ENCODE results near the gene KCNAB1. TPM values are rescaled to one million over a fixed set of nuclear protein-coding genes. Genes with fewer than 3 reads are reported as not detected.

The KCNAB1 gene
- polyA plus RNA-seq, 4 donors, result 1.0 to 3.9 TPM; not detected in 2

GRCh38 chr3:156349978-156350377 is 229.6 kb downstream of the KCNAB1 start:
- DNase-seq, result no peak
- H3K4me3 ChIP-seq (ENCODE audit: low read depth in 1 of 3, low read length in 3 of 3), result no peak overlapping the region
- FAIRE-seq, result no peak
- H3K27me3 ChIP-seq (ENCODE audit: control insufficient read depth in 3 of 3, insufficient read depth in 3 of 3, low read length in 3 of 3), result no peaks in the 10 kb centered on the region
- no peak overlapping the region for H3K27ac ChIP-seq (ENCODE audit: low read depth in 1 of 3, low read length in 2 of 3)
- no peaks in the 10 kb centered on the region for H3K4me1 ChIP-seq (ENCODE audit: control insufficient read depth in 3 of 3, insufficient read depth in 2 of 3, low read depth in 1 of 3, low read length in 2 of 3)
- peaks cover 0 to 4% of the 10 kb centered on the region in 2 donors for H3K9me3 ChIP-seq (ENCODE audit: control insufficient read depth in 2 of 2, insufficient read depth in 1 of 2, low read depth in 1 of 2, low read length in 1 of 2)
- no peaks in the 10 kb centered on the region for H3K36me3 ChIP-seq (ENCODE audit: control insufficient read depth in 3 of 3, insufficient read depth in 2 of 3, low read depth in 1 of 3, low read length in 3 of 3)

DNA sequence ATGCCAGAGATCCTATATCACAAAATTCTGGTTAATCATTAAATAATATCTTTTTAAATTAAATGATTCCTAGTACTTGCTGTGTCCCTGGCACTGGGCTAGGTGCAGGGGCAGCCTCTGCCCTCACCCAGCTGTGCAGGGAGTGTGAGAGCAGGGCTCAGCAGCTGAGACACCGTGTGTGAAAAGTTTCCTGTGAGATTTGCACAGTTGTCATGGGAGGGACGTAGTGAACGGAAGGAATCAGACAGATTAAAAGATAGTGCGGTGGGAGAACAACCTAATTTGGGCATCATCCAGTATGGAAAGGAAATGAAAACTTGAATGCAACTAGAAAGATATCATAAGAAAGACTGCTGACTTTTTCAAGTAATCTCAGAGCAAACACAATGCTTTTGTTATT is 230.4 kb downstream of the KCNAB1 start:
- DNase-seq, result no peak
- H3K9me3 ChIP-seq (ENCODE audit: control insufficient read depth in 2 of 2, insufficient read depth in 1 of 2, low read depth in 1 of 2, low read length in 1 of 2), result peaks cover 0 to 4% of the 10 kb centered on the region in 2 donors
- no peaks in the 10 kb centered on the region for H3K36me3 ChIP-seq (ENCODE audit: control insufficient read depth in 3 of 3, insufficient read depth in 2 of 3, low read depth in 1 of 3, low read length in 3 of 3)
- WGBS, 3 donors, result 40 to 45% (median 40%) methylated on average over 4 of the region's 4 CpGs
- H3K27ac ChIP-seq (ENCODE audit: low read depth in 1 of 3, low read length in 2 of 3), result no peak overlapping the region
- H3K4me3 ChIP-seq (ENCODE audit: low read depth in 1 of 3, low read length in 3 of 3), result no peak overlapping the region
- H3K27me3 ChIP-seq (ENCODE audit: control insufficient read depth in 3 of 3, insufficient read depth in 3 of 3, low read length in 3 of 3), result no peaks in the 10 kb centered on the region
- H3K4me1 ChIP-seq (ENCODE audit: control insufficient read depth in 3 of 3, insufficient read depth in 2 of 3, low read depth in 1 of 3, low read length in 2 of 3), result no peaks in the 10 kb centered on the region
- FAIRE-seq, result no peak

DNA sequence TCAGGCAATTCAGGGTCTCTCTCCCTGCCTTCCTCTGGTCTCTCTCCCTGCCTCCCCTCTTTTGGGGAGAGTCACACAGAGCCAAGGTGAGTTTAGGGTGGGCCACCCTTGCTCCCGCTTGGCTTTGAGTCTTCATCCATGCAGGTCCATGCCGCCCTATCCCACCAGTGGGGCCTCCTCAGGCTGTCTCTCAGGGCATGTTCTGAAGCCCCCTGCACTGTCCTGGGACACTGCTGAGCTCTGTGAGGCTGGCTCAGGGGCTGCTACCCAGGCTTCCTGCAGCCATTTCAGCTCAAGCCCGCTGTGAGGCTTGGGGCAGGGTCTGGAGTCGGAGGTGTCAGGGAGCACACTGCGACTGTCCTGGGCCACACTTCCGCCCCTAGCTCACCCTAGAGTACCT is 231.4 kb downstream of the KCNAB1 start:
- H3K4me1 ChIP-seq (ENCODE audit: control insufficient read depth in 3 of 3, insufficient read depth in 2 of 3, low read depth in 1 of 3, low read length in 2 of 3), result no peaks in the 10 kb centered on the region
- H3K27ac ChIP-seq (ENCODE audit: low read depth in 1 of 3, low read length in 2 of 3), result no peak overlapping the region
- no peaks in the 10 kb centered on the region for H3K36me3 ChIP-seq (ENCODE audit: control insufficient read depth in 3 of 3, insufficient read depth in 2 of 3, low read depth in 1 of 3, low read length in 3 of 3)
- no peak overlapping the region for H3K4me3 ChIP-seq (ENCODE audit: low read depth in 1 of 3, low read length in 3 of 3)
- WGBS, 3 donors, result 92 to 93% (median 93%) methylated on average over 6 of the region's 6 CpGs
- FAIRE-seq (no peak), DNase-seq (no peak)
- peaks cover 0 to 4% of the 10 kb centered on the region in 2 donors for H3K9me3 ChIP-seq (ENCODE audit: control insufficient read depth in 2 of 2, insufficient read depth in 1 of 2, low read depth in 1 of 2, low read length in 1 of 2)
- no peaks in the 10 kb centered on the region for H3K27me3 ChIP-seq (ENCODE audit: control insufficient read depth in 3 of 3, insufficient read depth in 3 of 3, low read length in 3 of 3)

DNA sequence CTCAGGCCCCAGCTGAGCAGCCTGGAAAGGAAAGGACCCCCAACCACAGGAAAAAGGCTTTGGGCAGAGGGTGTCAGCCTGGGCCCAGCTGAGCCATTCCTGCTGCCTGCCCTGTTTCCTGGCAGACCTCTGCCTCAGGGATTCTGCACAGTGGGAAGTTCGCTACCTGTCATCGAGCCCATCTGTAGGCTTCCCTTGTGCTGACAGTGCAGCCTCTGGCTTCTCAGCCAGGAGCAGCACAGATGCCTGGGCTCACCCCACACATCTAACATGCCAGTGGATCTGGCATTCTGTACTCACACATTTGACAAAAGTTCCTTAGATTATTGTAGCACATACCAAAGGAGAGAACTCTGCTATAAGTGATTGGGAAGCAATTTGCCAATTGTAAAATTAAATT is 232.3 kb downstream of the KCNAB1 start:
- Histone ChIP-seq H3K4me3 (ENCODE audit: low read depth in 1 of 3, low read length in 3 of 3) (no peak overlapping the region), H3K4me1 (ENCODE audit: control insufficient read depth in 3 of 3, insufficient read depth in 2 of 3, low read depth in 1 of 3, low read length in 2 of 3) (no peaks in the 10 kb centered on the region), H3K9me3 (ENCODE audit: control insufficient read depth in 2 of 2, insufficient read depth in 1 of 2, low read depth in 1 of 2, low read length in 1 of 2) (peaks cover 0 to 4% of the 10 kb centered on the region in 2 donors), H3K27me3 (ENCODE audit: control insufficient read depth in 3 of 3, insufficient read depth in 3 of 3, low read length in 3 of 3) (no peaks in the 10 kb centered on the region), H3K36me3 (ENCODE audit: control insufficient read depth in 3 of 3, insufficient read depth in 2 of 3, low read depth in 1 of 3, low read length in 3 of 3) (no peaks in the 10 kb centered on the region), H3K27ac (ENCODE audit: low read depth in 1 of 3, low read length in 2 of 3) (no peak overlapping the region)
- FAIRE-seq, result no peak
- no peak for DNase-seq
- 89 to 94% (median 92%) methylated on average over 2 of the region's 2 CpGs for WGBS, 3 donors

DNA sequence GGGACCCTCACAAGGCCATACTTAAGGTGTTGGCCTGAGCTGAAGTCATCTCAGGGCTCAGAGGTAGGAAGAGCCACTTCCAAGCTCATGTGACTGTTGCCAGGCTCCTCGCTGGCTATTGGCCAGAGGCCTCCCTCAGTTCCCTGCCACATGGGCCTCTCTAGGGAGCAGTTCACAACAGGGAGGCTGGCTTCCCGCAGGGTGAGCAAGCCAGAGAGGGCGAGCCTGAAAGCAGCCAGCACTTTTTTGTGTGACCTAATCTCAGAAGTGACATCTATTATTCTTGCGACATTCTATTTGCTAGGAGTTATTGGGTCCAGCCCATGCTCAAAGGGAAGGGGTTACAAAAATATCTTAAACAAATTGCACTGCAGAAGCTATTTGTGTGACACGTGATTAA is 233.2 kb downstream of the KCNAB1 start:
- no peaks in the 10 kb centered on the region for H3K36me3 ChIP-seq (ENCODE audit: control insufficient read depth in 3 of 3, insufficient read depth in 2 of 3, low read depth in 1 of 3, low read length in 3 of 3)
- H3K9me3 ChIP-seq (ENCODE audit: control insufficient read depth in 2 of 2, insufficient read depth in 1 of 2, low read depth in 1 of 2, low read length in 1 of 2), result peaks cover 0 to 4% of the 10 kb centered on the region in 2 donors
- H3K4me3 ChIP-seq (ENCODE audit: low read depth in 1 of 3, low read length in 3 of 3), result no peak overlapping the region
- no peak for DNase-seq
- H3K4me1 ChIP-seq (ENCODE audit: control insufficient read depth in 3 of 3, insufficient read depth in 2 of 3, low read depth in 1 of 3, low read length in 2 of 3), result no peaks in the 10 kb centered on the region
- FAIRE-seq, result no peak
- WGBS, 3 donors, result 76 to 81% (median 79%) methylated on average over 5 of the region's 5 CpGs
- H3K27ac ChIP-seq (ENCODE audit: low read depth in 1 of 3, low read length in 2 of 3), result no peak overlapping the region
- H3K27me3 ChIP-seq (ENCODE audit: control insufficient read depth in 3 of 3, insufficient read depth in 3 of 3, low read length in 3 of 3), result peaks cover 0 to 2% (median 0%) of the 10 kb centered on the region in 3 donors

GRCh38 chr3:156356537-156357363 is 236.4 kb downstream of the KCNAB1 start:
- no peak for DNase-seq
- peaks cover 0 to 4% of the 10 kb centered on the region in 2 donors for H3K9me3 ChIP-seq (ENCODE audit: control insufficient read depth in 2 of 2, insufficient read depth in 1 of 2, low read depth in 1 of 2, low read length in 1 of 2)
- no peaks in the 10 kb centered on the region for H3K36me3 ChIP-seq (ENCODE audit: control insufficient read depth in 3 of 3, insufficient read depth in 2 of 3, low read depth in 1 of 3, low read length in 3 of 3)
- peaks cover 0 to 4% (median 0%) of the 10 kb centered on the region in 3 donors for H3K27me3 ChIP-seq (ENCODE audit: control insufficient read depth in 3 of 3, insufficient read depth in 3 of 3, low read length in 3 of 3)
- no peak overlapping the region for H3K27ac ChIP-seq (ENCODE audit: low read depth in 1 of 3, low read length in 2 of 3)
- no peak for FAIRE-seq
- WGBS, 3 donors, result 58 to 63% (median 60%) methylated on average over 5 of the region's 5 CpGs
- no peaks in the 10 kb centered on the region for H3K4me1 ChIP-seq (ENCODE audit: control insufficient read depth in 3 of 3, insufficient read depth in 2 of 3, low read depth in 1 of 3, low read length in 2 of 3)
- H3K4me3 ChIP-seq (ENCODE audit: low read depth in 1 of 3, low read length in 3 of 3), result no peak overlapping the region

- whole genome bisulfite sequencing, 3 donors, result 66 to 78% (median 78%) methylated on average over 2 of the region's 2 CpGs
Measured at GRCh38 chr3:156358232-156358631, 237.9 kb downstream of the KCNAB1 start.

DNA sequence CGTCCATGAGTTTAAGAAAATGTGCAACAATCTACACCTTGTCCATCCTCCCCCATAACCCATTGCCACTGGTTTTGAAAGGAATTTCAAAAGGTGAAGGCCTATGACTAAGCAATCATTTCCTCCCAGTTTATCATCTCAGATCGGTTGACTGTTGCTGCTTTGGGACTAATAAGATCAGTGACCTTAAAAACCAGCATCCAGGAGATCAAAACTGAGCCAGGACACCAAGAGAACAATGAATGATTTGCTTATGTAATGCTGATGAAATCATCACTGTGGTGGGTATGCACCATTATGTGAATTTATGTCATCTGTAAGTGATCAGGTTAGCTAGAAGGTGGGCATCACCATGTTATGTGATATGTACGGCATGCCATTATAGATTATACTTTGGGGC is 239.0 kb downstream of the KCNAB1 start:
- Histone ChIP-seq H3K27me3 (ENCODE audit: control insufficient read depth in 3 of 3, insufficient read depth in 3 of 3, low read length in 3 of 3) (peaks cover 0 to 4% (median 0%) of the 10 kb centered on the region in 3 donors), H3K9me3 (ENCODE audit: control insufficient read depth in 2 of 2, insufficient read depth in 1 of 2, low read depth in 1 of 2, low read length in 1 of 2) (no peaks in the 10 kb centered on the region), H3K27ac (ENCODE audit: low read depth in 1 of 3, low read length in 2 of 3) (no peak overlapping the region), H3K4me1 (ENCODE audit: control insufficient read depth in 3 of 3, insufficient read depth in 2 of 3, low read depth in 1 of 3, low read length in 2 of 3) (no peaks in the 10 kb centered on the region), H3K4me3 (ENCODE audit: low read depth in 1 of 3, low read length in 3 of 3) (no peak overlapping the region), H3K36me3 (ENCODE audit: control insufficient read depth in 3 of 3, insufficient read depth in 2 of 3, low read depth in 1 of 3, low read length in 3 of 3) (no peaks in the 10 kb centered on the region)
- 52 to 62% (median 61%) methylated on average over 3 of the region's 3 CpGs for WGBS, 3 donors
- DNase-seq (no peak), FAIRE-seq (no peak)

More at GRCh38 chr3:156358232-156358631, 237.9 kb downstream of the KCNAB1 start:
- peaks cover 0 to 4% of the 10 kb centered on the region in 2 donors for H3K9me3 ChIP-seq (ENCODE audit: control insufficient read depth in 2 of 2, insufficient read depth in 1 of 2, low read depth in 1 of 2, low read length in 1 of 2)
- H3K27ac ChIP-seq (ENCODE audit: low read depth in 1 of 3, low read length in 2 of 3), result no peak overlapping the region
- no peaks in the 10 kb centered on the region for H3K36me3 ChIP-seq (ENCODE audit: control insufficient read depth in 3 of 3, insufficient read depth in 2 of 3, low read depth in 1 of 3, low read length in 3 of 3)
- no peak for FAIRE-seq
- H3K4me3 ChIP-seq (ENCODE audit: low read depth in 1 of 3, low read length in 3 of 3), result no peak overlapping the region
- no peaks in the 10 kb centered on the region for H3K4me1 ChIP-seq (ENCODE audit: control insufficient read depth in 3 of 3, insufficient read depth in 2 of 3, low read depth in 1 of 3, low read length in 2 of 3)
- DNase-seq, result no peak
- H3K27me3 ChIP-seq (ENCODE audit: control insufficient read depth in 3 of 3, insufficient read depth in 3 of 3, low read length in 3 of 3), result peaks cover 0 to 4% (median 0%) of the 10 kb centered on the region in 3 donors

DNA sequence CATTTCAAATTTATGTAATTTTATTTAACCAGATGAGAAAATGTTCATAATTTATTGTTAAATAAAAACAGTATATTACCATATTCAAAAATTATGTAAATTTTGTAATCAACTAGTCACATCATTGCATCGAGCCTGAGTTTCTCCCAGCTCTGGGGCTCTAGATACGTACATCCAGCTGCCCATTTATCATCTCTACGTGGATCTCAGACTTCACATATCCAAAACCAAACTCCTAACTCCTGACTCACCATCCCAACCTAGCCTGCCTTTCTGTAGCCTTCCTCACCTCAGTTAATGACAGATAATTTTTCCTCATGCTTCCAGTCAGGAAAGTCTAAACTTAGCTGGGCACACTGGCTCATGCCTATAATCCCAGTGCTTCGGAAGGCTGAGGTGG is 239.7 kb downstream of the KCNAB1 start:
- H3K36me3 ChIP-seq (ENCODE audit: control insufficient read depth in 3 of 3, insufficient read depth in 2 of 3, low read depth in 1 of 3, low read length in 3 of 3), result no peaks in the 10 kb centered on the region
- no peak overlapping the region for H3K27ac ChIP-seq (ENCODE audit: low read depth in 1 of 3, low read length in 2 of 3)
- no peaks in the 10 kb centered on the region for H3K4me1 ChIP-seq (ENCODE audit: control insufficient read depth in 3 of 3, insufficient read depth in 2 of 3, low read depth in 1 of 3, low read length in 2 of 3)
- DNase-seq (no peak), FAIRE-seq (no peak)
- WGBS, 3 donors, result 77 to 86% (median 80%) methylated on average over 4 of the region's 4 CpGs
- H3K27me3 ChIP-seq (ENCODE audit: control insufficient read depth in 3 of 3, insufficient read depth in 3 of 3, low read length in 3 of 3), result peaks cover 0 to 4% (median 0%) of the 10 kb centered on the region in 3 donors
- H3K9me3 ChIP-seq (ENCODE audit: control insufficient read depth in 2 of 2, insufficient read depth in 1 of 2, low read depth in 1 of 2, low read length in 1 of 2), result no peaks in the 10 kb centered on the region
- no peak overlapping the region for H3K4me3 ChIP-seq (ENCODE audit: low read depth in 1 of 3, low read length in 3 of 3)
